ENCODE data around the gene ATP12A. TPM values are rescaled to one million over a fixed set of nuclear protein-coding genes. Genes with fewer than 3 reads are reported as not detected.

The ATP12A gene
- total RNA-seq, 1 donor from 2014 or later = not detected

GRCh38 chr13:24663089-24663395, 17.2 kb upstream of the ATP12A start:
- DNase-seq (ENCODE audit: low spot score) = no peak

GRCh38 chr13:24663586-24663985, 16.6 kb upstream of the ATP12A start:
- DNase-seq (ENCODE audit: low spot score) = no peak

- no peak for DNase-seq (ENCODE audit: low spot score)
Observed at GRCh38 chr13:24664726-24665409, 15.3 kb upstream of the ATP12A start.

- no peak for DNase-seq (ENCODE audit: low spot score)
Observed at GRCh38 chr13:24668511-24668910, 11.7 kb upstream of the ATP12A start.

GRCh38 chr13:24668955-24669582, 11.1 kb upstream of the ATP12A start:
- no peak for DNase-seq (ENCODE audit: low spot score)

- no peak for DNase-seq (ENCODE audit: low spot score)
Observed at GRCh38 chr13:24670174-24670573, 10.0 kb upstream of the ATP12A start.

- DNase-seq (ENCODE audit: low spot score) = no peak
Observed at GRCh38 chr13:24670961-24671381, 9.2 kb upstream of the ATP12A start.

GRCh38 chr13:24671386-24672113, 8.7 kb upstream of the ATP12A start:
- peak; percentile 84 for DNase-seq (ENCODE audit: low spot score)

GRCh38 chr13:24672141-24673132, 7.8 kb upstream of the ATP12A start:
- DNase-seq (ENCODE audit: low spot score) = peak; percentile 16

GRCh38 chr13:24675806-24676570, 4.2 kb upstream of the ATP12A start:
- no peak for DNase-seq (ENCODE audit: low spot score)

GRCh38 chr13:24678151-24678550, 2.1 kb upstream of the ATP12A start:
- no peak for DNase-seq (ENCODE audit: low spot score)

- no peak for DNase-seq (ENCODE audit: low spot score)
Observed at GRCh38 chr13:24679686-24680085, 522 bp upstream of the ATP12A start.

GRCh38 chr13:24680921-24681604, 855 bp downstream of the ATP12A start:
- no peak for DNase-seq (ENCODE audit: low spot score)

- DNase-seq (ENCODE audit: low spot score) = no peak
Observed at GRCh38 chr13:24681930-24682329, 1.7 kb downstream of the ATP12A start.

GRCh38 chr13:24682353-24682752, 2.1 kb downstream of the ATP12A start:
- no peak for DNase-seq (ENCODE audit: low spot score)

GRCh38 chr13:24683351-24683750, 3.1 kb downstream of the ATP12A start:
- DNase-seq (ENCODE audit: low spot score) = no peak

GRCh38 chr13:24683838-24684599, 3.8 kb downstream of the ATP12A start:
- DNase-seq (ENCODE audit: low spot score) = no peak

- no peak for DNase-seq (ENCODE audit: low spot score)
Observed at GRCh38 chr13:24684600-24684998, 4.4 kb downstream of the ATP12A start.

GRCh38 chr13:24685314-24685713, 5.1 kb downstream of the ATP12A start:
- no peak for DNase-seq (ENCODE audit: low spot score)

GRCh38 chr13:24687611-24688010, 7.4 kb downstream of the ATP12A start:
- DNase-seq (ENCODE audit: low spot score) = no peak

All from umbilical cord (tissue), 2 donors.